HEK293 (cell line): ENCODE data around the gene TRIM8.

Experiments used
- CTCF ChIA-PET: fragments of 350-600 bp; formaldehyde crosslinking; extraction: SDS; loops from one replicate; lab custom pipeline; 2021; ENCODE audit warnings: antibody characterized with exemption; lab: Yijun Ruan, JAX
- POLR2A ChIA-PET: fragments of 300-600 bp; formaldehyde crosslinking; extraction: SDS; loops from one replicate; lab custom pipeline; 2020; ENCODE audit warnings: antibody characterized with exemption, inconsistent platforms; lab: Yijun Ruan, JAX
- H3K27ac ChIP-seq: fragments of 200-500 bp; sonication (Bioruptor generic); 2 replicates; pipeline ENCODE4 v1.5.1; 2014; ENCODE audit warnings: low read depth, low read length, control low read depth, inconsistent platforms; ENCODE audit errors: extremely low read depth
- H3K36me3 ChIP-seq, 2 experiments: fragments of 200-500 bp in 1 of 2; sonication (Bioruptor generic) in 1 of 2; 1 replicate in 1 of 2; 2 replicates in 1 of 2; pipeline ENCODE4 v1.5.1; 2014 to 2017; ENCODE audit warnings: inconsistent platforms in 2 of 2, low read length in 2 of 2; ENCODE audit not compliant: control insufficient read depth in 2 of 2, insufficient read depth in 1 of 2
- H3K4me1 ChIP-seq: fragments of 200-500 bp; sonication (Bioruptor generic); 2 replicates; pipeline ENCODE4 v1.5.1; 2014; ENCODE audit warnings: mild to moderate bottlenecking, low read length, inconsistent platforms; ENCODE audit not compliant: control insufficient read depth, insufficient read depth
- H3K4me3 ChIP-seq: 2 replicates; pipeline ENCODE4 v1.5.1; 2011; ENCODE audit warnings: low read depth, mild to moderate bottlenecking, control low read depth, low read length, moderate library complexity
- H3K9me3 ChIP-seq: fragments of 200-500 bp; sonication (Bioruptor generic); 2 replicates; pipeline ENCODE4 v1.5.1; 2014; ENCODE audit warnings: low read depth, low read length, inconsistent platforms; ENCODE audit not compliant: control insufficient read depth, insufficient read depth
- GFI1B ChIP-seq: fragments of 450-650 bp; formaldehyde crosslinking; IDR thresholded peaks from 2 replicates; pipeline ENCODE4 v1.5.1; 2016; ENCODE audit warnings: missing biosample characterization, missing genetic modification characterization
- KLF16 ChIP-seq: fragments of 450-650 bp; formaldehyde crosslinking; IDR thresholded peaks from 2 replicates; pipeline ENCODE4 v1.5.1; 2017; ENCODE audit warnings: missing biosample characterization, missing genetic modification characterization
- MZF1 ChIP-seq: fragments of 450-650 bp; formaldehyde crosslinking; IDR thresholded peaks from 2 replicates; pipeline ENCODE4 v1.5.1; 2017; ENCODE audit warnings: missing biosample characterization, missing genetic modification characterization, borderline replicate concordance
- SP2 ChIP-seq: fragments of 450-650 bp; formaldehyde crosslinking; IDR thresholded peaks from 2 replicates; pipeline ENCODE4 v1.5.1; 2016; ENCODE audit warnings: missing biosample characterization, missing genetic modification characterization
- WT1 ChIP-seq: fragments of 450-650 bp; formaldehyde crosslinking; IDR thresholded peaks from 2 replicates; pipeline ENCODE4 v1.5.1; 2016; ENCODE audit warnings: missing biosample characterization, missing genetic modification characterization
- ZBTB21 ChIP-seq: fragments of 450-650 bp; formaldehyde crosslinking; IDR thresholded peaks from 2 replicates; pipeline ENCODE4 v1.5.1; 2017; ENCODE audit warnings: missing biosample characterization, missing genetic modification characterization
- ZBTB7A ChIP-seq: fragments of 450-650 bp; formaldehyde crosslinking; IDR thresholded peaks from 2 replicates; pipeline ENCODE4 v1.5.1; 2016; ENCODE audit warnings: low read depth, missing biosample characterization, missing genetic modification characterization
- ZFP3 ChIP-seq: fragments of 450-650 bp; formaldehyde crosslinking; IDR thresholded peaks from 2 replicates; pipeline ENCODE4 v1.5.1; 2016; ENCODE audit warnings: low read depth, missing biosample characterization, missing genetic modification characterization
- ZFP41 ChIP-seq: fragments of 450-650 bp; formaldehyde crosslinking; IDR thresholded peaks from 2 replicates; pipeline ENCODE4 v1.5.1; 2016; ENCODE audit warnings: missing biosample characterization, missing genetic modification characterization, borderline replicate concordance
- ZNF112 ChIP-seq: fragments of 450-650 bp; formaldehyde crosslinking; IDR thresholded peaks from 2 replicates; pipeline ENCODE4 v1.5.0; 2017; ENCODE audit warnings: missing biosample characterization, missing genetic modification characterization
- ZNF133 ChIP-seq: fragments of 450-650 bp; formaldehyde crosslinking; IDR thresholded peaks from 2 replicates; pipeline ENCODE4 v1.5.1; 2016; ENCODE audit warnings: missing biosample characterization, missing genetic modification characterization
- ZNF19 ChIP-seq: fragments of 450-650 bp; formaldehyde crosslinking; IDR thresholded peaks from 2 replicates; pipeline ENCODE4; 2016; ENCODE audit warnings: missing biosample characterization, missing genetic modification characterization, low read depth
- ZNF214 ChIP-seq: fragments of 450-650 bp; formaldehyde crosslinking; IDR thresholded peaks from 2 replicates; pipeline ENCODE4 v1.5.1; 2017; ENCODE audit warnings: missing biosample characterization, mild to moderate bottlenecking, missing genetic modification characterization, borderline replicate concordance
- ZNF24 ChIP-seq: fragments of 450-650 bp; formaldehyde crosslinking; IDR thresholded peaks from 2 replicates; pipeline ENCODE4 v1.5.1; 2016; ENCODE audit warnings: missing biosample characterization, missing genetic modification characterization
- ZNF416 ChIP-seq: fragments of 450-650 bp; formaldehyde crosslinking; IDR thresholded peaks from 2 replicates; pipeline ENCODE4 v1.5.1; 2016; ENCODE audit warnings: missing biosample characterization, missing genetic modification characterization
- ZNF530 ChIP-seq: fragments of 450-650 bp; formaldehyde crosslinking; IDR thresholded peaks from 2 replicates; pipeline ENCODE4 v1.5.1; 2016; ENCODE audit warnings: low read depth, missing biosample characterization, missing genetic modification characterization
- ZNF596 ChIP-seq: fragments of 450-650 bp; IDR thresholded peaks from 2 replicates; pipeline ENCODE4 v1.5.0; 2018; ENCODE audit warnings: missing biosample characterization, mild to moderate bottlenecking, missing genetic modification characterization, moderate library complexity
- ZNF610 ChIP-seq: fragments of 450-650 bp; formaldehyde crosslinking; IDR thresholded peaks from 2 replicates; pipeline ENCODE4 v1.5.1; 2016; ENCODE audit warnings: missing biosample characterization, missing genetic modification characterization, borderline replicate concordance
- ZNF629 ChIP-seq: fragments of 450-650 bp; formaldehyde crosslinking; IDR thresholded peaks from 2 replicates; pipeline ENCODE4 v1.5.1; 2017; ENCODE audit warnings: missing biosample characterization, missing genetic modification characterization
- ZNF791 ChIP-seq: fragments of 450-650 bp; formaldehyde crosslinking; IDR thresholded peaks from 2 replicates; pipeline ENCODE4 v1.5.1; 2016; ENCODE audit warnings: missing biosample characterization, missing genetic modification characterization
- ZNF843 ChIP-seq: fragments of 450-650 bp; formaldehyde crosslinking; IDR thresholded peaks from 2 replicates; pipeline ENCODE4 v1.5.1; 2016; ENCODE audit warnings: missing biosample characterization, missing genetic modification characterization
- TF ChIP-seq, protein P1 (sequence below): fragments of 450-650 bp; formaldehyde crosslinking; IDR thresholded peaks from 2 replicates; pipeline ENCODE4 v1.5.1; 2017; ENCODE audit warnings: missing biosample characterization, missing genetic modification characterization
- TF ChIP-seq, protein P2 (sequence below): fragments of 450-650 bp; IDR thresholded peaks from 2 replicates; pipeline ENCODE4 v1.5.1; 2018; ENCODE audit warnings: missing biosample characterization, mild to moderate bottlenecking, missing genetic modification characterization

TRIM8 gene

DNA sequence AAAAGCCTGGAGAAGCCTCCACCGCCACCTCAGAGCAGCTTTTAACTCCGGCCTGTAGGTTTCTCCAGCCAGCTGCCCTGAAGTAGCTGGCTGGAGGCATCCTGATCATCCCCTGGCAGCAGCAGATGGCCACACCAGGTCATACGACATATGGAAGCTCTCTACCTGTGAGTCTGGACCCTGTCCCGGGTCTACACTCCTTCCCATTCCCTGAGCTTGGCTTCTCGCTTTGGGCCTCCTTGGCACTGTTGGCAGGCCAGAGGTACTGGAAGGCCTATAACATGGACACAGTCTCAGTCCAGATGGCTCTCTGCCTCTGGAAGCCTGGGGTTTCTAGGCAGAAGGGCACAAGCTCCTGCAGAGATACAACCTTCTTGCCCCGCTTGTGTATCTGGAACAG lies 43.5 kb upstream of the TRIM8 start:
- no peaks in the 10 kb centered on the region for H3K4me1 ChIP-seq
- H3K27ac ChIP-seq: no peak overlapping the region

DNA sequence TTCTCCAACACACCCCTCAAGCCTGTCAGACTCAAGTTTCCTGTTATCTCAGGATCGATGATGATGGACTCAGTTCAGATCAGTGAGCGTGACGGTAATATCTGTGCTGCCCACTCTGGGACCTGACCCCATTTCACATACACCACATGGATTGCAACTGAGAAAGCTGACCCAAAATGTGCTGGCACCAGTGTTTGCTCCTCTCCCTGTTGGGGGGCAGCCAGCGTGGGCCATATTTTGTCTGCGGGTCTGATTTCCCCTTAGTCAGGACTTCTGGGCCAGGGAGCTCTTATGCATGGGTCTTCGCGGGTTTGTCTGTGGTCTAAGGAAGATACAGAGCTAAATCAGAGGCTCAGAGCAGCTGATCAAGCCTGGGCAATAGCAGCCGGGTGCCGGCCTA lies 42.6 kb upstream of the TRIM8 start:
- Histone ChIP-seq H3K9me3 (no peaks in the 10 kb centered on the region), H3K27ac (no peak overlapping the region), H3K4me1 (no peaks in the 10 kb centered on the region), H3K4me3 (no peak overlapping the region), H3K36me3 (peaks cover 3 to 88% of the 10 kb centered on the region in 2 experiments; a peak in 2 of 3 replicates)
- CTCF ChIA-PET: interaction anchor here (2.3 kb wide), 1 partner anchor 18 kb away, joined by 10 read pairs; no protein-coding TSS in a partner anchor
- POLR2A ChIA-PET: no interaction called here
- TF ChIP-seq ZNF629 (tag by site-specific recombination): no peak
- no peak for TF ChIP-seq ZNF791 (tag by site-specific recombination)
- no peak for TF ChIP-seq ZBTB7A
- TF ChIP-seq ZNF19: no peak
- TF ChIP-seq, protein P1, sequence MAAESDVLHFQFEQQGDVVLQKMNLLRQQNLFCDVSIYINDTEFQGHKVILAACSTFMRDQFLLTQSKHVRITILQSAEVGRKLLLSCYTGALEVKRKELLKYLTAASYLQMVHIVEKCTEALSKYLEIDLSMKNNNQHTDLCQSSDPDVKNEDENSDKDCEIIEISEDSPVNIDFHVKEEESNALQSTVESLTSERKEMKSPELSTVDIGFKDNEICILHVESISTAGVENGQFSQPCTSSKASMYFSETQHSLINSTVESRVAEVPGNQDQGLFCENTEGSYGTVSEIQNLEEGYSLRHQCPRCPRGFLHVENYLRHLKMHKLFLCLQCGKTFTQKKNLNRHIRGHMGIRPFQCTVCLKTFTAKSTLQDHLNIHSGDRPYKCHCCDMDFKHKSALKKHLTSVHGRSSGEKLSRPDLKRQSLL (tag by site-specific recombination): no peak
- TF ChIP-seq SP2: no peak
- TF ChIP-seq ZNF596: no peak
- TF ChIP-seq ZFP41: no peak
- TF ChIP-seq ZNF530 (tag by site-specific recombination): no peak

More for the DNA sequence above, 43.5 kb upstream of the TRIM8 start:
- ChIA-PET POLR2A (no interaction called here), CTCF (interaction anchor here (0.8 to 1.2 kb wide), 4 partner anchors 19 to 217 kb away, joined by 3 to 6 read pairs (median 3); no protein-coding TSS in a partner anchor)
- Histone ChIP-seq H3K4me3 (no peak overlapping the region), H3K36me3 (peaks cover 3 to 88% of the 10 kb centered on the region in 2 experiments; a peak in 2 of 3 replicates), H3K9me3 (no peaks in the 10 kb centered on the region)
- TF ChIP-seq ZNF112 (tag by site-specific recombination) (no peak), ZBTB7A (no peak), ZFP3 (tag by site-specific recombination) (no peak), ZNF416 (no peak), ZNF133 (tag by site-specific recombination) (no peak), ZNF610 (no peak), KLF16 (no peak), ZNF24 (tag by site-specific recombination) (no peak), ZBTB21 (tag by site-specific recombination) (no peak), ZNF843 (tag by site-specific recombination) (no peak), WT1 (tag by site-specific recombination) (no peak), MZF1 (no peak), GFI1B (tag by site-specific recombination) (no peak), ZNF214 (tag by site-specific recombination) (no peak)
- TF ChIP-seq, protein P2, sequence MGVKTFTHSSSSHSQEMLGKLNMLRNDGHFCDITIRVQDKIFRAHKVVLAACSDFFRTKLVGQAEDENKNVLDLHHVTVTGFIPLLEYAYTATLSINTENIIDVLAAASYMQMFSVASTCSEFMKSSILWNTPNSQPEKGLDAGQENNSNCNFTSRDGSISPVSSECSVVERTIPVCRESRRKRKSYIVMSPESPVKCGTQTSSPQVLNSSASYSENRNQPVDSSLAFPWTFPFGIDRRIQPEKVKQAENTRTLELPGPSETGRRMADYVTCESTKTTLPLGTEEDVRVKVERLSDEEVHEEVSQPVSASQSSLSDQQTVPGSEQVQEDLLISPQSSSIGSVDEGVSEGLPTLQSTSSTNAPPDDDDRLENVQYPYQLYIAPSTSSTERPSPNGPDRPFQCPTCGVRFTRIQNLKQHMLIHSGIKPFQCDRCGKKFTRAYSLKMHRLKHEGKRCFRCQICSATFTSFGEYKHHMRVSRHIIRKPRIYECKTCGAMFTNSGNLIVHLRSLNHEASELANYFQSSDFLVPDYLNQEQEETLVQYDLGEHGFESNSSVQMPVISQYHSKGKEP (tag by site-specific recombination): no peak
